ENCODE results near the gene FAM3C. TPM values are rescaled to one million over a fixed set of nuclear protein-coding genes. Genes with fewer than 3 reads are reported as not detected.

FAM3C gene
- total and polyA plus RNA-seq, 2 experiments from 2014 or later, result 38.6 to 52.4 TPM

DNA sequence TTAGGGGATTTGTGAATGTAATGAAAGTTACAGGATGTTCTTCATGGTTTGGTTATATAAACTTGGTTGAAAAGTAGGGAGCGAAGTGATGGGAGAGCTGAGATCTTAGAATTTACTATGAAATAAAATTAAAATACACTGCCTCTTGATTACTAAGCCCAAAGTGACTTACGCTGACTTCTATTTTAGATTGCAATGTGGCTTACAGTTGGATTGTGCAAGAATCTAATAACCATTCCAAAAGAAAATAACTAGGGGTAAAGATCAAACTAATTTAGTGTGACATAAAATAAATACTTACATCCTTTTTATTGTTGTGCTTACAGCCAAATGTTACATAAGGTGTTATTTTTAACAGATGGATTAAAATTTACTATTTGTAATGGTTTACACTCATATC lies 52.0 kb downstream of the FAM3C start:
- H4K20me1 ChIP-seq (ENCODE audit: insufficient read depth), result no peaks in the 10 kb centered on the region
- in situ Hi-C loops (cut with MboI), result loop anchor here (25.0 kb wide), 1 partner anchor 357 kb away; the partner anchor contains the start of gene CPED1
- WGBS, 2 experiments (ENCODE audit: low coverage in 1 of 2, low lambda C conversion rate in 2 of 2, missing lambda C conversion rate in 2 of 2), result 52 to 65% methylated on average over 2 of the region's 2 CpGs

GRCh38 chr7:121343302-121343701 lies 52.8 kb downstream of the FAM3C start:
- no peak overlapping the region for H3K27ac ChIP-seq
- H2AFZ ChIP-seq, result no peak overlapping the region
- H3K36me3 ChIP-seq (ENCODE audit: low read depth), result peaks cover 2% of the 10 kb centered on the region; the same call in 1 of the 2 replicates
- no peaks in the 10 kb centered on the region for H3K79me2 ChIP-seq (ENCODE audit: insufficient read depth)
- in situ Hi-C loops (cut with MboI), result loop anchor here (25.0 kb wide), 1 partner anchor 356 kb away; the partner anchor contains the start of gene CPED1
- H3K9me3 ChIP-seq (ENCODE audit: low read depth), result no peaks in the 10 kb centered on the region
- DNase-seq, result peak; percentile 22
- peak overlapping the region; percentile 0 for H3K4me2 ChIP-seq (ENCODE audit: unreplicated experiment)
- H3K9ac ChIP-seq, result no peak overlapping the region
- H3K4me1 ChIP-seq (ENCODE audit: insufficient read depth), result peaks cover 19% of the 10 kb centered on the region
- TF ChIP-seq EZH2 (IDR thresholded peaks at IDR 0.05; ENCODE audit: insufficient read depth, poor library complexity, severe bottlenecking) (no peak), EZH2phosphoT487 (IDR thresholded peaks at IDR 0.05; ENCODE audit: insufficient read depth, low read depth) (no peak)
- H3F3A ChIP-seq (ENCODE audit: insufficient read depth), result peaks cover 21% of the 10 kb centered on the region
- H3K9me2 ChIP-seq (ENCODE audit: insufficient read depth), result no peaks in the 10 kb centered on the region
- no peak overlapping the region for H3K4me3 ChIP-seq
- H4K20me1 ChIP-seq (ENCODE audit: insufficient read depth), result no peaks in the 10 kb centered on the region
- 61 to 76% methylated on average over 3 of the region's 3 CpGs for WGBS, 2 experiments (ENCODE audit: low coverage in 1 of 2, low lambda C conversion rate in 2 of 2, missing lambda C conversion rate in 2 of 2)
- no peaks in the 10 kb centered on the region for H3K27me3 ChIP-seq (replicated peaks; ENCODE audit: insufficient read depth)

More for the DNA sequence above, 52.0 kb downstream of the FAM3C start:
- Histone ChIP-seq H3K9ac (no peak overlapping the region), H3K4me3 (no peak overlapping the region), H2AFZ (no peak overlapping the region), H3F3A (ENCODE audit: insufficient read depth) (peaks cover 21% of the 10 kb centered on the region), H3K4me1 (ENCODE audit: insufficient read depth) (peaks cover 19% of the 10 kb centered on the region), H3K4me2 (ENCODE audit: unreplicated experiment) (no peak overlapping the region), H3K9me3 (ENCODE audit: low read depth) (no peaks in the 10 kb centered on the region), H3K27ac (no peak overlapping the region), H3K36me3 (ENCODE audit: low read depth) (peaks cover 6% of the 10 kb centered on the region; the same call in 1 of the 2 replicates), H3K79me2 (ENCODE audit: insufficient read depth) (no peaks in the 10 kb centered on the region), H3K9me2 (ENCODE audit: insufficient read depth) (no peaks in the 10 kb centered on the region), H3K27me3 (replicated peaks; ENCODE audit: insufficient read depth) (no peaks in the 10 kb centered on the region)
- DNase-seq, result peak; percentile 25
- no peak for TF ChIP-seq EZH2phosphoT487 (IDR thresholded peaks at IDR 0.05; ENCODE audit: insufficient read depth, low read depth)
- TF ChIP-seq EZH2 (IDR thresholded peaks at IDR 0.05; ENCODE audit: insufficient read depth, poor library complexity, severe bottlenecking), result no peak

GRCh38 chr7:121342631-121343030 lies 53.5 kb downstream of the FAM3C start:
- H3K4me2 ChIP-seq (ENCODE audit: unreplicated experiment), result peak overlapping the region; percentile 0
- H3K9me2 ChIP-seq (ENCODE audit: insufficient read depth), result no peaks in the 10 kb centered on the region
- in situ Hi-C loops (cut with MboI), result loop anchor here (25.0 kb wide), 1 partner anchor 355 kb away; the partner anchor contains the start of gene CPED1
- H4K20me1 ChIP-seq (ENCODE audit: insufficient read depth), result no peaks in the 10 kb centered on the region
- TF ChIP-seq EZH2 (IDR thresholded peaks at IDR 0.05; ENCODE audit: insufficient read depth, poor library complexity, severe bottlenecking) (no peak), EZH2phosphoT487 (IDR thresholded peaks at IDR 0.05; ENCODE audit: insufficient read depth, low read depth) (no peak)
- H3K4me1 ChIP-seq (ENCODE audit: insufficient read depth), result peaks cover 19% of the 10 kb centered on the region
- no peak overlapping the region for H3K4me3 ChIP-seq
- H3K9me3 ChIP-seq (ENCODE audit: low read depth), result no peaks in the 10 kb centered on the region
- no peaks in the 10 kb centered on the region for H3K36me3 ChIP-seq (ENCODE audit: low read depth)
- H2AFZ ChIP-seq, result no peak overlapping the region
- H3K79me2 ChIP-seq (ENCODE audit: insufficient read depth), result no peaks in the 10 kb centered on the region
- no peak overlapping the region for H3K27ac ChIP-seq
- peaks cover 21% of the 10 kb centered on the region for H3F3A ChIP-seq (ENCODE audit: insufficient read depth)
- DNase-seq, result no peak
- 87 to 90% methylated on average over 4 of the region's 4 CpGs for WGBS, 2 experiments (ENCODE audit: low coverage in 1 of 2, low lambda C conversion rate in 2 of 2, missing lambda C conversion rate in 2 of 2)
- H3K27me3 ChIP-seq (replicated peaks; ENCODE audit: insufficient read depth), result no peaks in the 10 kb centered on the region
- no peak overlapping the region for H3K9ac ChIP-seq

GRCh38 chr7:121341933-121342332 lies 54.2 kb downstream of the FAM3C start:
- peak; percentile 7 for DNase-seq
- no peaks in the 10 kb centered on the region for H3K27me3 ChIP-seq (replicated peaks; ENCODE audit: insufficient read depth)
- peaks cover 24% of the 10 kb centered on the region for H3F3A ChIP-seq (ENCODE audit: insufficient read depth)
- in situ Hi-C loops (cut with MboI), result loop anchor here (25.0 kb wide), 1 partner anchor 355 kb away; the partner anchor contains the start of gene CPED1
- no peaks in the 10 kb centered on the region for H3K79me2 ChIP-seq (ENCODE audit: insufficient read depth)
- H3K27ac ChIP-seq, result no peak overlapping the region
- no peak overlapping the region for H3K4me2 ChIP-seq (ENCODE audit: unreplicated experiment)
- no peaks in the 10 kb centered on the region for H3K36me3 ChIP-seq (ENCODE audit: low read depth)
- no peaks in the 10 kb centered on the region for H4K20me1 ChIP-seq (ENCODE audit: insufficient read depth)
- H2AFZ ChIP-seq, result no peak overlapping the region
- H3K4me1 ChIP-seq (ENCODE audit: insufficient read depth), result peaks cover 19% of the 10 kb centered on the region
- no peak overlapping the region for H3K9ac ChIP-seq
- no peak for TF ChIP-seq EZH2phosphoT487 (IDR thresholded peaks at IDR 0.05; ENCODE audit: insufficient read depth, low read depth)
- no peak for TF ChIP-seq EZH2 (IDR thresholded peaks at IDR 0.05; ENCODE audit: insufficient read depth, poor library complexity, severe bottlenecking)
- H3K9me3 ChIP-seq (ENCODE audit: low read depth), result no peaks in the 10 kb centered on the region
- no peaks in the 10 kb centered on the region for H3K9me2 ChIP-seq (ENCODE audit: insufficient read depth)
- no peak overlapping the region for H3K4me3 ChIP-seq
